GM12878 (cell line): Measurements from ENCODE around the gene WTAP. TPM values are rescaled to one million over a fixed set of nuclear protein-coding genes. Genes with fewer than 3 reads are reported as not detected.

Source experiments
- ATF3 ChIP-seq: IDR thresholded peaks from 2 replicates; pipeline ENCODE4 v1.6.1; 2011; ENCODE audit warnings: low read depth, mild to moderate bottlenecking, low read length, moderate library complexity, borderline replicate concordance; ENCODE audit errors: extremely low read depth
- CEBPZ ChIP-seq: fragments of 150-350 bp; IDR thresholded peaks from 2 replicates; pipeline ENCODE4 v1.6.1; 2016; ENCODE audit warnings: low read depth, low read length
- HDGF ChIP-seq: fragments of 450-650 bp; IDR thresholded peaks from 2 replicates; pipeline ENCODE4 v1.6.1; 2016; ENCODE audit warnings: antibody characterized with exemption
- IRF5 ChIP-seq: fragments of 450-650 bp; IDR thresholded peaks from 2 replicates; pipeline ENCODE4 v1.6.1; 2017; ENCODE audit warnings: borderline replicate concordance
- JUNB ChIP-seq: IDR thresholded peaks from 2 replicates; pipeline ENCODE4 v1.6.1; 2016; ENCODE audit warnings: antibody characterized with exemption, mild to moderate bottlenecking
- MYB ChIP-seq: fragments of 150-350 bp; IDR thresholded peaks from 2 replicates; pipeline ENCODE4 v1.6.1; 2014; ENCODE audit warnings: mild to moderate bottlenecking, low read depth, low read length, borderline replicate concordance
- MYC ChIP-seq: IDR thresholded peaks from 2 replicates; pipeline ENCODE4 v1.6.1; 2011; ENCODE audit warnings: mild to moderate bottlenecking, low read length, moderate library complexity, inconsistent platforms; ENCODE audit not compliant: insufficient read depth, insufficient replicate concordance, insufficient read length, severe bottlenecking
- NFXL1 ChIP-seq: fragments of 450-650 bp; IDR thresholded peaks from 2 replicates; pipeline ENCODE4 v1.6.1; 2017; ENCODE audit warnings: antibody characterized with exemption, mild to moderate bottlenecking, borderline replicate concordance
- NFYA ChIP-seq: IDR thresholded peaks from 2 replicates; pipeline ENCODE4 v1.6.1; 2011; ENCODE audit warnings: low read depth, mild to moderate bottlenecking, low read length, improper control_type of control experiment, borderline replicate concordance
- PRDM15 ChIP-seq: fragments of 450-650 bp; formaldehyde crosslinking; IDR thresholded peaks from 2 replicates; pipeline ENCODE4 v1.4.0; 2020; ENCODE audit warnings: mild to moderate bottlenecking, moderate library complexity
- TCF7 ChIP-seq: IDR thresholded peaks from 2 replicates; pipeline ENCODE4 v1.6.1; 2014; ENCODE audit warnings: antibody characterized with exemption, borderline replicate concordance
- USF1 ChIP-seq: IDR thresholded peaks from 2 replicates; pipeline ENCODE4 v1.6.1; 2011; ENCODE audit warnings: borderline replicate concordance, low read depth, mild to moderate bottlenecking, moderate library complexity, mixed read lengths, low read length; ENCODE audit not compliant: insufficient read depth; ENCODE audit errors: extremely low read length
- ZBTB40 ChIP-seq: fragments of 450-650 bp; IDR thresholded peaks from 2 replicates; pipeline ENCODE4 v1.6.1; 2016; ENCODE audit warnings: mild to moderate bottlenecking, moderate library complexity, borderline replicate concordance
- polyA plus RNA-seq, 11 experiments: library from polyadenylated mRNA; depleted of rRNA in 4 of 11; unstranded in 6 of 11; stranded (reverse) in 5 of 11; fragments of >200 nt; fragmentation: Nextera tagmentation in 4 of 11; fragmentation: Illumina TruSeq in 1 of 11; extraction: Ambion mirVana in 4 of 11; extraction: Trizol in 1 of 11; gene quantifications; 1 replicate in 1 of 11; 2 replicates in 10 of 11; pipeline versions ENCODE4 v1.2.1 to v1.2.3, GENCODE V29; 2011 to 2016; ENCODE audit warnings: inconsistent platforms in 2 of 11, missing spikeins in 2 of 11, low read depth in 1 of 11
- total RNA-seq, 4 experiments: library from RNA; depleted of rRNA in 3 of 4; stranded (reverse); fragments of >200 nt in 3 of 4; fragmentation: Illumina TruSeq in 1 of 4; extraction: Trizol in 1 of 4; gene quantifications; 2 replicates each; pipeline versions ENCODE4 v1.2.1 to v1.2.3, GENCODE V29; 2013 to 2021

Gene WTAP
- total and polyA plus RNA-seq, 10 of the 15 experiments (the other 5 are each of a cell fraction or from before 2014, with no cell fraction given), result 38.7 to 132 (median 83.1) TPM

- no peak for TF ChIP-seq USF1
- TF ChIP-seq ZBTB40, result no peak
- TF ChIP-seq NFXL1, result no peak
- no peak for TF ChIP-seq PRDM15 (CRISPR knock-in tag)
- TF ChIP-seq NFYA, result peak; percentile 47; the same call in 1 of the 2 replicates
- TF ChIP-seq CEBPZ, result no peak
- TF ChIP-seq JUNB, result no peak
- TF ChIP-seq MYC, result peak; percentile 57
- no peak for TF ChIP-seq IRF5
- TF ChIP-seq MYB, result no peak
- no peak for TF ChIP-seq TCF7
- TF ChIP-seq HDGF, result peak; percentile 75
- TF ChIP-seq ATF3, result no peak
Measured at GRCh38 chr6:159761873-159762680, 34.8 kb downstream of the WTAP start, which contains the start of gene ACAT2 (continued).
